Umbilical cord (tissue), 2 donors: ENCODE results near the gene RAB20. TPM values are rescaled to one million over a fixed set of nuclear protein-coding genes. Genes with fewer than 3 reads are reported as not detected.
"Not testable (repeated sequence)": the region's sequence is repeated elsewhere in the genome, so short reads cannot be mapped to it uniquely, and the experiment has no call there.

Source experiments
- DNase-seq: peaks from one replicate; pipeline ENCODE4 v3.0.0-alpha.2; 2015; ENCODE audit warnings: low spot score
- total RNA-seq: library from RNA; depleted of rRNA; stranded (reverse); fragments of >200 nt; gene quantifications from one replicate; pipeline ENCODE4 v1.2.3, GENCODE V29; 2014; ENCODE audit warnings: low replicate concordance; ENCODE audit not compliant: insufficient read depth

The RAB20 gene
- total RNA-seq, 1 donor from 2014 or later, result 24.1 TPM

- no peak for DNase-seq
Measured at GRCh38 chr13:110575322-110576069, 14.0 kb upstream of the RAB20 start.

GRCh38 chr13:110574161-110574560 lies 12.6 kb upstream of the RAB20 start:
- no peak for DNase-seq

DNA sequence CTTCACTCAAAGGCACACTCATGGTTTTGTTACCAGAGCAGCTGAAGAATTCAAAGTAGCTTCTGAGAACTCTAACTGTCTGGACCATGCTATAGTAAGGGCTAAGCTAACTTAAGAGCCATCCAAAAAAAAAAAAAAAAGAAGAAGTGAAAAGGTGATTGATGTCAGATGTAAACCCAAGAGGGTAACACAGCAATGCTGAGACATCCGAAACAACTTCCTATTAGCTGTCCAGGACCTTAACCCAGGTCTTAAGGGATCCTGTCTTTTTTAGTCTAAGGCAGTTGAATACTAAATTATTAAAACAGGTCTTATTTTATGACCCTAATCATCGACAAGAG lies 11.2 kb upstream of the RAB20 start:
- no peak for DNase-seq

DNA sequence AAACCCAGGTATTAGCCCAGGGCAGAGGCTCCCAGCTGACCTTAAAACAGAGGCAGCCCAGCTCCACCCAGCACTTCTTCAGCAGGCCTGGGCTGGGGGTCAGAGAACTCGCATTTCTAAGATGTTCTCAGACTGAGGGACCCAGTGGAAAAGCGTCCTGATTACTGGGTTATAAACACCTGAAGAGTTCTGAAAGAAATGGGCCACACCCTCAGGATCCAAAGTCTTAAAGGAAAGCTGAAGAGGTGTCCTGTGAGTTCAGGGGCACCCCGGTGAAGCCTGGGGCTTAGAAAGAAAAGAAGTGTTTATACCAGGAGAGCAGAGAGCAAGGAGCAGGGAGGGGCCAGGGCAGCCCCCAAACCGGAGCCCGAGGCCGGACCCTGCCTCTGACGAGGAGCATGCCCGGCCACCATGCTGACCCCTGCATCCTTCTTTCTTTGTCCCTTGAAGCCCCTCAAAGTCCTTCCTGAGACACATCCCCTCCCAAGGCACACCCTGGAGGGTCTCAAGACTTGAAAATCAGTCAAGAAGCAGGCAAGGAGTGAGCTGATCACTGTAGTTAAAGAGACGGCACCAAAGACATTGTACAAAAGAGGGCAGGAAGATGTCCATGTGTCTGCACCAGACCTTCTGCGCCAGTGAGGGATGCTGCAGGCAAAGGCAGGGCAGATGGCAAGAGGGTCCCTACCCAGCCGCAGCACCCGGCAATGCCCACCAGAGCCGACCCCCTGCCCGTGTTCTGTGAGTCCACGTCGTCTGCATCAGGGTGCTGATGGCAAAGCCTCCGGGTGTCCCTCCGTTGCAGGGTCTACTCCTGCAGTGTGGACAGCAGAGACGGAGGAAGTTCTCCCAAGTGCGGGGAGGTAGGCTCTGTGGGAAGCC lies 10.6 kb upstream of the RAB20 start:
- DNase-seq, result no peak

DNA sequence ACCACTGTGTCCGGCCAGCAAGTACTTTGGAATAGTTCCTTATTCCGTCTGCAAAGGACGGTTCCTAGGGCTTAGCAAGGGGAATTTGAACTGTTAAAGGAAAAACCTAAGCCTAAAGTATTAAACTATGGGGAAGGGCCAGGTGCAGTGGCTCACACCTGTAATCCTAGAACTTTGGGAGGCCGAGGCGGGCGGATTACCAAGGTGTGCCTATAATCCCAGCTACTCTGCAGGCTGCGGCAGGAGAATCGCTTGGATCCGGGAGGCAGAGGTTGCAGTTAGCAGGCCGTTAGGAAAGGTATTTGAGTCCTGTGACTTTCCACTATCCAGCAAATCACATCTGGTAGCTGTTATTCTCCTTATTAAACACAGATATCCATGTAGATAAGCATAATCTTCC lies 9.4 kb upstream of the RAB20 start:
- DNase-seq, result no peak

DNA sequence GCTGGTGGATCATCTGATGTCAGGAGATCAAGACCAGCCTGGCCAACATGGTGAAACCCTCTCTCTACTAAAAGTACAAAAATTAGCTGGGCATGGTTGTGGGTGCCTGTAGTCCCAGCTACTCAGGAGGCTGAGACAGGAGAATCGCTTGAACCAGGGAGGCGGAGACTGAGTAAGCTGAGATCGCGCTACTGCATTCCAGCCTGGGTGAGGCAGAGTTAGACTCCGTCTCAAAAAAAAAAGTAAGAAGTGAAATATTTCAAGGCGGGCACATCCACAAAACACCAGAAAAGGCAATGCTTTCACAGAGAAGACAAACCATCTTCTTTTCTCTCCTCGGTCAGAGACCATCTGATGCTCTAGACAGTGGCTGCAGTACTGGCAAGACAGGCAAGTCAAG lies 8.4 kb upstream of the RAB20 start:
- DNase-seq, result not testable (repeated sequence)

DNA sequence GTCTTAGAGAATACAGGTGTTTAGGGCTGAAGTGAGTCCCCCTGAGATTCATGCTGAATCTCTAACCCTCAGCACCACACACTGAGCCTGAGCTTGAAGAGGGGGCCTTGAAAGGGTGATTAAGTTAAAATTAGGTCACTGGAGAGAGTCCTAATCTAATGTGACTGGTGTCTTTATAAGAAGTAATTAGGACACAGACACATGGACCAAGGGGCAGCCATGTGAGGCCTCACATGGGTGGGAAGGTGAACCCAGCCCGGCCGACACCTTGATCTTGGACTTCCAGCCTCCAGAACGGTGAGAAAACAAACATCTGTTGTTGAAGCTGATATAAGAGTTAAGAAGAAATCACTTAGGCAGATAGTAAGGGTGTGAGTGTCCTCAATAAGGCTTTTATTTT lies 7.1 kb upstream of the RAB20 start:
- no peak for DNase-seq

GRCh38 chr13:110566171-110566570 lies 4.6 kb upstream of the RAB20 start:
- no peak for DNase-seq

DNA sequence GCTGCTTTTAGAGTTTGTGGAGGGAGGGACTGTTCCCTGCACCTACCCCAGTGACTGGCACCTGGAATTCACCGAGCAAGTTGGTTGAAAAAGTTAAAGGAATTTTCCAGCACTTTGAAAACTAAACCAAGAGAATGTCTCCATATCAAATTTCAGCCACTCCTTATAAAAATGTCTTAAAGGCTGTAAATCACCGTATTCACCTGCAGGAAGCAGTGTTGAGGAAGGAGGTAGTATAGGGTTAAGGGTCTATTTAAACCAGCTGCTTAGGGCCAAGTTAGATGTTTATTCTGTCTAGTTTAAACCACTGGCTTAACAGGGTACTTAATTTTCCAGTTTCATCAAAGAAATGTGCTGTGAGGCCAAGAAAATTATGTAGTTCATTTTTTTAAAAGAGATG lies 3.8 kb upstream of the RAB20 start:
- DNase-seq, result no peak

GRCh38 chr13:110564472-110564985 lies 3.0 kb upstream of the RAB20 start:
- no peak for DNase-seq

GRCh38 chr13:110563463-110563774 lies 1.9 kb upstream of the RAB20 start:
- no peak for DNase-seq

- no peak for DNase-seq
Measured at GRCh38 chr13:110562696-110563462, 1.4 kb upstream of the RAB20 start.

- peak; percentile 76 for DNase-seq
Measured at GRCh38 chr13:110562036-110562597, 595 bp upstream of the RAB20 start.

DNA sequence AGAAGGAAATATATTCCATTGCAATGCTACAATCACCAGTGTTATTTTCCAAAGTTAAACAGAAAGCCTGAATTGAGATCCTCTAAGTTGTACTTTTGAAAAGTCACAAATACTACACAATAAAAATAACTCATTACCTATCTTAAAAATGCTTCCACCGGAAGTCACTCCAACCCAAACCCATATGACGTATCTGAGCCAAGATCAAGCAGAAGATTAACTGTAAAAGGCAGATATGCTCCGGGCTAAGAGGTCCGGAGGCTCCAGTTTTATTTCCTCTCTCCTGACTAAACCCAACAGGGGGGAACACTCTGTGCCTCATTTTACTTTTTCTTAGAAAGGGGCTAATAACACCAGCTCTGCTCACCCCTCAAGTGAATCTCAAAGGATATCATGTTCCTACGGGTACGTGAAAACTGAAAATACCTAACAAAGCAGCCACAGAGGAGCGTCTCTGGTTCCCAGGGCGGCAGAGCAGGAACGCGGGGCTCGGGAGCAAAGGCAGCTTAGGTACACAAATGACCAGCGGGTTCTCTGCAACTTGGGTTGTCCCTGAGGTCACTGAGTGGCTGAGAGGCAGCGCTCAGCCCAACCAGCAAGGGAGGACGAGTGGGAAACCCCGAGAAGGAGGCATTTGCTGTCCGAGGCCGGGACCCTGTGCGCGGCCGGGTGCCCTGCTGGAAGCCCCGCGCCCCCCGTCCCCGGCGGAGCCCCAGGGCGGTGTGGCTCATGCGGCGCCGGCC lies 750 bp downstream of the RAB20 start:
- peak; percentile 50 for DNase-seq

- no peak for DNase-seq
Measured at GRCh38 chr13:110559986-110560385, 1.5 kb downstream of the RAB20 start.

GRCh38 chr13:110559429-110559943 lies 2.0 kb downstream of the RAB20 start:
- DNase-seq, result peak; percentile 58

- no peak for DNase-seq
Measured at GRCh38 chr13:110557610-110558305, 3.8 kb downstream of the RAB20 start.

- DNase-seq, result no peak
Measured at GRCh38 chr13:110557082-110557481, 4.4 kb downstream of the RAB20 start.

DNA sequence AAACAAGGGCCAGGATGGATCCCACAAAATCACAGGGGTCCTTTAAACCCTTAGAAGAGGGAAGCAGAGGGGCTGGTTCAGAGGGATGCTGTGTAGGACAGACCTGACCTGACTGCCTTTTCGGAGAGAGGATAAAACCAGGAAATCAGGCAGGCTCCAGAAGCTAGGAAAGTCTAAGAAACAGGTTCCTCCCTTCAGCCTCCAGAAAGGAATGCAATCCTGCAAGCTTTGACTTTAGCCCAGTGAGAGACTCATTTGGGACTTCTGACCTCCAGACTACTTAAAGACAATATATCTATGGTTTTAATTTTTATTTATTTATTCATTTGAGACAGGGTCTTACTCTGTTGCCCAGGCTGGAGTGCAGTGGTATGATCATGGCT lies 5.3 kb downstream of the RAB20 start:
- no peak for DNase-seq

DNA sequence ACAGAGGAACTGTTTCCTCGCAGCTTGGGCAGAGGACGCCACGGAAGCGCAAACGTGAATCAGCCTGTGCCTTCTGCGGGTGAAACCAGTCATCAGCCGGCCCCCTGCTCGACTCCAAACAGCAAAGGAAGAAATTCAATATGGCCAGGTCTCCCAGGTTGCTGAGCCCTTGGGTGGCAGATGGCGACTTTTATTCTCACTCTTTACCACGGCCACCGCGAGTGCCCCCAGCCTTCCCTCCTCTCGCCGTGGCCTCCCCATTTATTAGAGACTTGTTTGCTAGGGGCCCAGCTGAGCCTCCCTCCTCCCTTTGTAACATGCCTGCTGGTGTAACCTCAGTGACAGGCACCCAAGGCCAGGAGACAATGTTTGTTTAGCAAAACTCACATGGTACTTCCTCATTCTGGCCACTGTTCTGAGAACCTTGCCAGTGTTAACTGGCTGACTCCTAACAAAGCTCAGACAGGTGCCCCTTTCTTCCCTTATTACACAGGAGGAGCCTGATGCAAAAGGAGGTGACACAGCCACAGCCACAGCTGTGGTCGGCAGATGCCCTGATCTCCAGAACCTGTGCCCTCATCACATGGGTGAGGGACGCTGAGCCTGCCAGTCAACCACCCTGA lies 5.8 kb downstream of the RAB20 start:
- DNase-seq, result no peak
